GM12865 (cell line): ENCODE results near the gene EPHB2.

Experiments used
- DNase-seq: peaks from one replicate; pipeline ENCODE4 v3.0.0; 2010; ENCODE audit warnings: low read depth
- H3K4me3 ChIP-seq: 2 replicates; pipeline ENCODE4 v1.5.1; 2011; ENCODE audit warnings: mild to moderate bottlenecking, low read depth, low read length, control low read depth
- TF ChIP-seq, protein P1 (sequence below): IDR thresholded peaks from 2 replicates; pipeline ENCODE4 v1.5.1; 2011; ENCODE audit warnings: low read length, control low read depth, low read depth, inconsistent platforms; ENCODE audit not compliant: insufficient read depth; ENCODE audit errors: missing control alignments

The EPHB2 gene

DNA sequence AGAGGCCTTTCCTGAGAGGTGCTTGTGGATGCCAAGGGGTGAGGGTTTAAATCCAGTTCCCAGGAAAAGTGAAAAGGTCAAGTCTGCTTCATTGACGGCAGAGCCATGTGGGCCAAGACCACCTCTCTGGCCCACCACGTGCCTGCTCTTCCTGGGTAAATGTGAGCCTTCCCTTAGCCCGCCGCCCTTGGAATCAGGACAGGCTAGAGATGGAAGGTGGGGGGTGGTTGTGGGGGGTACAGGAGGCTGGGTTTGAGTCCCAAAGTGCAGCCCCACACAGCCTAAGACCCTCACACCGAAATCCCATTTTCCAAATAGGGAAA, 104.4 kb downstream of the EPHB2 start:
- no peak for DNase-seq
- TF ChIP-seq, protein P1, sequence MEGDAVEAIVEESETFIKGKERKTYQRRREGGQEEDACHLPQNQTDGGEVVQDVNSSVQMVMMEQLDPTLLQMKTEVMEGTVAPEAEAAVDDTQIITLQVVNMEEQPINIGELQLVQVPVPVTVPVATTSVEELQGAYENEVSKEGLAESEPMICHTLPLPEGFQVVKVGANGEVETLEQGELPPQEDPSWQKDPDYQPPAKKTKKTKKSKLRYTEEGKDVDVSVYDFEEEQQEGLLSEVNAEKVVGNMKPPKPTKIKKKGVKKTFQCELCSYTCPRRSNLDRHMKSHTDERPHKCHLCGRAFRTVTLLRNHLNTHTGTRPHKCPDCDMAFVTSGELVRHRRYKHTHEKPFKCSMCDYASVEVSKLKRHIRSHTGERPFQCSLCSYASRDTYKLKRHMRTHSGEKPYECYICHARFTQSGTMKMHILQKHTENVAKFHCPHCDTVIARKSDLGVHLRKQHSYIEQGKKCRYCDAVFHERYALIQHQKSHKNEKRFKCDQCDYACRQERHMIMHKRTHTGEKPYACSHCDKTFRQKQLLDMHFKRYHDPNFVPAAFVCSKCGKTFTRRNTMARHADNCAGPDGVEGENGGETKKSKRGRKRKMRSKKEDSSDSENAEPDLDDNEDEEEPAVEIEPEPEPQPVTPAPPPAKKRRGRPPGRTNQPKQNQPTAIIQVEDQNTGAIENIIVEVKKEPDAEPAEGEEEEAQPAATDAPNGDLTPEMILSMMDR = no peak
- no peak overlapping the region for H3K4me3 ChIP-seq

DNA sequence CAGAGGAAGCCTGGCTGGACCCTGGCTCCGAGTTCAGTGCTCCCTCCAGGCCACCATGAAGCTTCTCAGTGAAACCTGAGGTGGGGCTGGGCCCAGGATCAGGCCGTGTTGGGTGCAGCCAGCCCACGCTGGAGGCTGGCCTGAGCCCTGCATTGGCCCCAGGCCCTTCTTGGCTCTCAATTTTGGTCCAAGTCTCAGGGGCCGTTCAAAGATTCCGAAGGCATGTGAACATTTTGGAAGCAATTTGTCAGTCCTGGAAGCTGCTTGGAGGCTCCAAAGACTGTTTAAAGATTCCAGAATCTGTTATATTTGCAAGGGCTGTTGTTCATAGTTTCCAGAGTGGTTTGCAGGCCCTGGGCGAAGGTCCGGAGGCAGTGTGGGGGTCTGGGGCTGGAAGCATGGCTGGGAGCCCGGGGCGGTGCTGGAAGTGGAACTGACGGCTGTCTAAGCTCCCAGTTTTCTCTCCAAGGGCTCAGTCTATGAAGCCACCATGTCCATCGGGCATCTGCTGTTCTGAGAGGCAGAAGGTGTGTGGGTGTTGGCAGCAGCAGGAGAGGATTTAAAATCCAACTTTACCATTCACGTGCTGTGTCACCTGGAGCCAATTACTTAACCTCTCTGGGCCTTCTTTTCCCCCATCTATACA, 104.9 kb downstream of the EPHB2 start:
- no peak overlapping the region for H3K4me3 ChIP-seq
- DNase-seq = no peak
- TF ChIP-seq, protein P1 = no peak

- H3K4me3 ChIP-seq = no peak overlapping the region
- DNase-seq = no peak
- TF ChIP-seq, protein P1 = no peak
These were observed 105.6 kb downstream of the EPHB2 start for GRCh38 chr1:22816067-22816775.

- DNase-seq = no peak
- TF ChIP-seq, protein P1 = no peak
- H3K4me3 ChIP-seq = no peak overlapping the region
These were observed 106.2 kb downstream of the EPHB2 start for GRCh38 chr1:22816803-22817202.

DNA sequence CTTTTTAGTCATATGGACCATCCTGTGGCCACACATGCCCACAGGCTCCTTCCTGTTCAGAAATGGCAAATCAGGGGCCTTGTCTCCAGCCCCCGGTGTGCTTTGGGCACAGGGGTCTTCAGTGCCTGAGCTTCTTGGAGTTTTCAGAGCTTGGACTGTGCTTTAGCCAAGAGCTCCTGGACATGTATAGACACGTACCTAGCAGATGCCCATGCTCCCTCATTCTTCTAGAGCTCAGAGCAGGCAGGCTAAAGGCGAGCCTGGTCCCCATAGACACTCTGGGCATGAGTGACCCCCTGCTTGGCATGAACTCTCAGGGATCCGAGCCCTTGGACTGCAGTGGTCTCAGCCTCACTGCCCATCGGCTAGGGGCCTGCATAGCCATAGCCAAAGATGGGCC, 106.8 kb downstream of the EPHB2 start:
- no peak for DNase-seq
- TF ChIP-seq, protein P1 = no peak
- H3K4me3 ChIP-seq = no peak overlapping the region

- no peak overlapping the region for H3K4me3 ChIP-seq
- DNase-seq = no peak
- TF ChIP-seq, protein P1 = no peak
These were observed 107.6 kb downstream of the EPHB2 start for GRCh38 chr1:22818061-22818770.

- no peak for DNase-seq
- no peak overlapping the region for H3K4me3 ChIP-seq
- TF ChIP-seq, protein P1 = no peak
These were observed 108.7 kb downstream of the EPHB2 start for GRCh38 chr1:22819361-22819760.
